HG03039 (cell line): Measurements from ENCODE around the gene ARMH4.
"Not testable (repeated sequence)": the region's sequence is repeated elsewhere in the genome, so short reads cannot be mapped to it uniquely, and the experiment has no call there.

Experiments used
- ATAC-seq: cut with Tn5 transposase; IDR thresholded peaks from one replicate; pipeline ENCODE4 v1.9.1; 2021; ENCODE audit warnings: mild to moderate bottlenecking, moderate library complexity; ENCODE audit not compliant: unreplicated experiment

ARMH4 gene

GRCh38 chr14:58145936-58146335, 6.1 kb downstream of the ARMH4 start:
- no peak for ATAC-seq

GRCh38 chr14:58143106-58143505, 8.9 kb downstream of the ARMH4 start:
- ATAC-seq, result no peak

- no peak for ATAC-seq
Observed at GRCh38 chr14:58141893-58142292, 10.1 kb downstream of the ARMH4 start.

GRCh38 chr14:58138714-58139482, 13.1 kb downstream of the ARMH4 start:
- no peak for ATAC-seq

- ATAC-seq, result no peak
Observed at GRCh38 chr14:58138031-58138713, 13.8 kb downstream of the ARMH4 start.

- ATAC-seq, result no peak
Observed at GRCh38 chr14:58133739-58134138, 18.3 kb downstream of the ARMH4 start.

- ATAC-seq, result no peak
Observed at GRCh38 chr14:58131386-58131785, 20.6 kb downstream of the ARMH4 start.

GRCh38 chr14:58130116-58130782, 21.8 kb downstream of the ARMH4 start:
- ATAC-seq, result no peak

GRCh38 chr14:58129208-58129607, 22.8 kb downstream of the ARMH4 start:
- ATAC-seq, result no peak

GRCh38 chr14:58128416-58128815, 23.6 kb downstream of the ARMH4 start:
- ATAC-seq, result no peak

GRCh38 chr14:58122546-58122945, 29.5 kb downstream of the ARMH4 start:
- not testable (repeated sequence) for ATAC-seq

- ATAC-seq, result no peak
Observed at GRCh38 chr14:58121530-58122186, 30.4 kb downstream of the ARMH4 start.

- no peak for ATAC-seq
Observed at GRCh38 chr14:58119381-58119780, 32.6 kb downstream of the ARMH4 start.

GRCh38 chr14:58118097-58118815, 33.8 kb downstream of the ARMH4 start:
- ATAC-seq, result no peak

- ATAC-seq, result no peak
Observed at GRCh38 chr14:58109744-58110143, 42.3 kb downstream of the ARMH4 start.

- no peak for ATAC-seq
Observed at GRCh38 chr14:58108717-58109116, 43.3 kb downstream of the ARMH4 start.

- no peak for ATAC-seq
Observed at GRCh38 chr14:58107947-58108552, 44.0 kb downstream of the ARMH4 start.

GRCh38 chr14:58107041-58107440, 45.0 kb downstream of the ARMH4 start:
- ATAC-seq, result no peak

- no peak for ATAC-seq
Observed at GRCh38 chr14:58106446-58106845, 45.6 kb downstream of the ARMH4 start.

GRCh38 chr14:58104808-58105207, 47.2 kb downstream of the ARMH4 start:
- ATAC-seq, result no peak
